ENCODE results near the gene OXT. TPM values are rescaled to one million over a fixed set of nuclear protein-coding genes. Genes with fewer than 3 reads are reported as not detected.

OXT gene
- total RNA-seq, 1 experiment from 2014 or later = not detected

GRCh38 chr20:3111507-3111906 is 40.1 kb downstream of the OXT start:
- Mint-ChIP-seq H3K36me3 (ENCODE audit: insufficient read depth in 1 of 3, low read depth in 3 of 3) (no peaks in the 10 kb centered on the region; a peak in 3 of 7 replicates), H3K27me3 (ENCODE audit: low read depth) (no peaks in the 10 kb centered on the region), H3K9me3 (no peaks in the 10 kb centered on the region), H3K4me1 (peaks cover 10 to 11% of the 10 kb centered on the region in 2 experiments), H3K27ac (peak overlapping the region in 1 of 3 experiments; percentile 72; a peak in 3 of 7 replicates), H3K4me3 (no peak overlapping the region; a peak in 1 of 5 replicates)
- no peak overlapping the region for H2AFZ ChIP-seq (ENCODE audit: low read length)
- no CpG with 5 or more reads among the region's 7 CpGs for WGBS (ENCODE audit: extremely low coverage, insufficient read length, low lambda C conversion rate)
- no peak overlapping the region for H4K5ac ChIP-seq (ENCODE audit: insufficient read length, low read depth, low read length)
- H3K27me3 ChIP-seq (ENCODE audit: insufficient read depth, low read length) = no peaks in the 10 kb centered on the region
- H4K91ac ChIP-seq (ENCODE audit: insufficient read length, low read depth, low read length) = no peak overlapping the region
- no peaks in the 10 kb centered on the region for H3K4me1 ChIP-seq (ENCODE audit: insufficient read depth, low read length)
- no peaks in the 10 kb centered on the region for H3K23me2 ChIP-seq (ENCODE audit: insufficient read length, low read depth, low read length, poor library complexity, severe bottlenecking)
- no peak overlapping the region for H2BK15ac ChIP-seq (ENCODE audit: low read depth, low read length)
- no peak overlapping the region for H3K56ac ChIP-seq (ENCODE audit: insufficient read length, low read depth, low read length)
- H3K9ac ChIP-seq (ENCODE audit: extremely low read depth, insufficient read length, low read length) = no peak overlapping the region
- no peak overlapping the region for H2BK5ac ChIP-seq (ENCODE audit: insufficient read length, low read length)
- no peaks in the 10 kb centered on the region for H4K20me1 ChIP-seq (ENCODE audit: control insufficient read depth, insufficient read depth, insufficient read length)
- no peak overlapping the region for H3K23ac ChIP-seq (ENCODE audit: insufficient read length, low read depth, low read length)
- no peaks in the 10 kb centered on the region for H3K79me1 ChIP-seq (ENCODE audit: insufficient read depth, low read depth, low read length, poor library complexity, severe bottlenecking)
- no peak overlapping the region for H2BK120ac ChIP-seq (ENCODE audit: low read depth, low read length, poor library complexity, severe bottlenecking)
- no peaks in the 10 kb centered on the region for H3K79me2 ChIP-seq (ENCODE audit: insufficient read depth, low read length)
- no peak overlapping the region for H2BK12ac ChIP-seq (ENCODE audit: insufficient read length, low read depth, low read length)
- no peak overlapping the region for H3K27ac ChIP-seq (ENCODE audit: insufficient read length, low read depth, low read length)
- DNase-seq = no peak
- no peaks in the 10 kb centered on the region for H3K9me3 ChIP-seq (ENCODE audit: control insufficient read depth, low read depth, low read length)
- H3K4ac ChIP-seq (ENCODE audit: low read depth, low read length) = no peak overlapping the region
- H2AK5ac ChIP-seq (ENCODE audit: insufficient read length, low read length) = no peak overlapping the region
- no peak overlapping the region for H3K14ac ChIP-seq (ENCODE audit: insufficient read depth, low read length)
- no peak overlapping the region for H4K8ac ChIP-seq (replicated peaks; ENCODE audit: insufficient read length, low read depth, low read length)
- H3K18ac ChIP-seq (ENCODE audit: insufficient read length, low read depth, low read length) = no peak overlapping the region
- no peak overlapping the region for H3T11ph ChIP-seq (ENCODE audit: low read length)
- H3K4me2 ChIP-seq (ENCODE audit: insufficient read depth, insufficient read length, low read length) = no peak overlapping the region
- TF ChIP-seq CTCF (conservative IDR thresholded peaks at IDR 0.05) = no peak
- H2BK20ac ChIP-seq (ENCODE audit: low read depth, low read length, poor library complexity, severe bottlenecking) = no peak overlapping the region
